Breast epithelium (tissue), 4 donors: ENCODE results near the gene ISOC1. TPM values are rescaled to one million over a fixed set of nuclear protein-coding genes. Genes with fewer than 3 reads are reported as not detected.

Source experiments
- DNase-seq, 2 donors: peaks; one replicate each; pipeline ENCODE4 v3.0.0-alpha.2; 2019; ENCODE audit warnings: low spot score in 2 of 2
- H3K27ac ChIP-seq, 2 donors: fragments of 200-600 bp; sonication (generic) in 1 of 2; one replicate each; pipeline ENCODE4 v1.5.1; 2016 to 2019; ENCODE audit warnings: mild to moderate bottlenecking in 1 of 2
- H3K27me3 ChIP-seq, 2 donors: fragments of 200-600 bp; sonication (generic) in 1 of 2; one replicate each; pipeline versions ENCODE4 v1.5.1 to v1.6.0; 2017 to 2019; ENCODE audit warnings: control low read depth in 1 of 2, mild to moderate bottlenecking in 1 of 2
- H3K36me3 ChIP-seq: fragments of 200-600 bp; one replicate; pipeline ENCODE4 v1.5.1; 2019
- H3K4me1 ChIP-seq, 2 donors: fragments of 200-600 bp; sonication (generic); one replicate each; pipeline ENCODE4 v1.5.1; 2016 to 2019; ENCODE audit warnings: control low read depth in 1 of 2
- H3K4me3 ChIP-seq, 3 donors: fragments of 200-600 bp; sonication (generic); 1 replicate in 2 of 3; 2 replicates in 1 of 3; pipeline ENCODE4 v1.5.1; 2016 to 2019; ENCODE audit warnings: mild to moderate bottlenecking in 3 of 3, moderate library complexity in 2 of 3
- H3K9me3 ChIP-seq, 2 donors: fragments of 200-600 bp; sonication (generic) in 1 of 2; one replicate each; pipeline ENCODE4 v1.5.1; 2016 to 2019; ENCODE audit warnings: control low read depth in 1 of 2
- CTCF ChIP-seq, 3 donors: fragments of 450-650 bp; IDR thresholded peaks; one replicate each; pipeline ENCODE4 v1.5.1; 2016 to 2017; ENCODE audit warnings: antibody characterized with exemption in 3 of 3, mild to moderate bottlenecking in 3 of 3, moderate library complexity in 3 of 3
- POLR2A ChIP-seq: fragments of 450-650 bp; IDR thresholded peaks from one replicate; pipeline ENCODE4 v1.6.1; 2016; ENCODE audit warnings: antibody characterized with exemption, mild to moderate bottlenecking, moderate library complexity
- POLR2AphosphoS5 ChIP-seq, 3 donors: sonication (generic); formaldehyde crosslinking; IDR thresholded peaks; one replicate each; pipeline ENCODE4 v1.6.1; 2017; ENCODE audit warnings: antibody characterized with exemption in 3 of 3
- intact Hi-C: fragments of 100-400 bp; cut with DNase I; formaldehyde crosslinking; loops from one replicate; pipeline ENCODE4 v1.15.1; 2023; ENCODE audit warnings: low total_unique reads
- total RNA-seq, 3 donors: library from RNA; depleted of rRNA; stranded (reverse); fragments of >200 nt; gene quantifications; one replicate each; pipeline ENCODE4 v1.1.0, GENCODE V29; 2016

Gene ISOC1
- total RNA-seq, 3 donors from 2014 or later = 20.6 to 41.6 (median 23.9) TPM

GRCh38 chr5:129141078-129141477, 46.5 kb downstream of the ISOC1 start:
- no peaks in the 10 kb centered on the region for H3K36me3 ChIP-seq
- DNase-seq = no peak
- H3K9me3 ChIP-seq = peaks cover 0 to 4% of the 10 kb centered on the region in 2 donors
- no peaks in the 10 kb centered on the region for H3K27me3 ChIP-seq
- no peaks in the 10 kb centered on the region for H3K4me1 ChIP-seq
- intact Hi-C loops = no loop called here
- no peak overlapping the region for H3K4me3 ChIP-seq
- H3K27ac ChIP-seq = no peak overlapping the region
- TF ChIP-seq POLR2A = no peak
- no peak for TF ChIP-seq POLR2AphosphoS5 (IDR thresholded peaks at IDR 0.05)
- TF ChIP-seq CTCF (IDR thresholded peaks at IDR 0.05) = no peak

- intact Hi-C loops = no loop called here
- no peak for DNase-seq
- Histone ChIP-seq H3K27ac (no peak overlapping the region), H3K4me3 (no peak overlapping the region), H3K36me3 (no peaks in the 10 kb centered on the region), H3K9me3 (no peaks in the 10 kb centered on the region), H3K27me3 (no peaks in the 10 kb centered on the region), H3K4me1 (no peaks in the 10 kb centered on the region)
- TF ChIP-seq POLR2AphosphoS5 (IDR thresholded peaks at IDR 0.05) = no peak
- TF ChIP-seq POLR2A = no peak
- no peak for TF ChIP-seq CTCF (IDR thresholded peaks at IDR 0.05)
Measured at GRCh38 chr5:129141696-129142095, 47.1 kb downstream of the ISOC1 start.

- no peak overlapping the region for H3K27ac ChIP-seq
- DNase-seq = no peak
- TF ChIP-seq CTCF (IDR thresholded peaks at IDR 0.05) = no peak
- no peak for TF ChIP-seq POLR2AphosphoS5 (IDR thresholded peaks at IDR 0.05)
- no peak for TF ChIP-seq POLR2A
- intact Hi-C loops = no loop called here
- H3K36me3 ChIP-seq = no peaks in the 10 kb centered on the region
- no peaks in the 10 kb centered on the region for H3K4me1 ChIP-seq
- peaks cover 2% of the 10 kb centered on the region in 2 donors for H3K9me3 ChIP-seq
- H3K4me3 ChIP-seq = no peak overlapping the region
- H3K27me3 ChIP-seq = no peaks in the 10 kb centered on the region
Measured at GRCh38 chr5:129155876-129156275, 61.3 kb downstream of the ISOC1 start.

GRCh38 chr5:129161830-129162229, 67.3 kb downstream of the ISOC1 start:
- no peak overlapping the region for H3K4me3 ChIP-seq
- H3K27ac ChIP-seq = no peak overlapping the region
- intact Hi-C loops = no loop called here
- no peaks in the 10 kb centered on the region for H3K36me3 ChIP-seq
- no peaks in the 10 kb centered on the region for H3K4me1 ChIP-seq
- no peaks in the 10 kb centered on the region for H3K27me3 ChIP-seq
- H3K9me3 ChIP-seq = peaks cover 8 to 27% of the 10 kb centered on the region in 2 donors
- TF ChIP-seq POLR2A (no peak), CTCF (IDR thresholded peaks at IDR 0.05) (no peak), POLR2AphosphoS5 (IDR thresholded peaks at IDR 0.05) (no peak)
- no peak for DNase-seq

Other genes starting within 250 kb of the ISOC1 start
- 10 to 100 TPM in 1 of 3 donors, 1 to 10 TPM in 1, under 1 TPM in 1; 0.48 to 12.6 (median 4.3) TPM for gene SLC27A6, start 129.3 kb upstream of the ISOC1 start, total RNA-seq